HCT116 (cell line): ENCODE data around the gene PRPF40A. TPM values are rescaled to one million over a fixed set of nuclear protein-coding genes. Genes with fewer than 3 reads are reported as not detected.
A peak's percentile ranks its signal among the peaks of the same experiment; 100 is the strongest.

ENCODE experiments used
- ATAC-seq: fragments of 200-7000 bp; cut with Tn5 transposase; 2 replicates; pipeline ENCODE4 v1.9.1; 2020; ENCODE audit warnings: mild to moderate bottlenecking, moderate library complexity
- BruUV-seq: library from RNA; stranded (reverse); fragments of 400-500 nt; replicated peaks from 2 replicates; lab custom pipeline; 2021; lab: Mats Ljungman, UMichigan
- CTCF ChIA-PET: fragments of 300-600 bp; sonication (Branson Sonifier 250); formaldehyde crosslinking; loops from one replicate; lab custom pipeline; 2021; ENCODE audit warnings: antibody characterized with exemption; lab: Charles Lee
- POLR2A ChIA-PET: fragments of 300-600, 350-600 bp; sonication (Branson Sonifier 250); formaldehyde crosslinking; loops from one replicate; lab custom pipeline; 2021; ENCODE audit warnings: antibody characterized with exemption; lab: Charles Lee
- RAD21 ChIA-PET, 2 experiments: fragments of 300-600 bp; sonication (Branson Sonifier 250); formaldehyde crosslinking; loops; one replicate each; lab custom pipeline; 2023; ENCODE audit warnings: low total read pairs in 2 of 2; ENCODE audit not compliant: uncharacterized antibody in 2 of 2, unreplicated experiment in 2 of 2, low non-redundant PET in 1 of 2; lab: Charles Lee
- DNase-seq: peaks from one replicate; pipeline ENCODE4 v3.0.0-alpha.2; 2010; ENCODE audit warnings: low read depth, low spot score
- H2AFZ ChIP-seq: fragments of 200-600 bp; shearing (Covaris generic), sonication (generic); 2 replicates; pipeline ENCODE4 v1.6.1; 2017; ENCODE audit warnings: low read depth, mixed run types, mixed read lengths, antibody characterized with exemption, low read length; ENCODE audit not compliant: poor library complexity, severe bottlenecking
- H3K27ac ChIP-seq: 2 replicates; pipeline ENCODE4 v1.5.1; 2012; ENCODE audit warnings: low read depth, low read length
- H3K27me3 ChIP-seq: fragments of 200-600 bp; sonication (generic); 2 replicates; pipeline ENCODE4 v1.6.1; 2016; ENCODE audit warnings: mixed run types, low read length, mixed read lengths; ENCODE audit not compliant: insufficient read depth
- H3K36me3 ChIP-seq, 2 experiments: fragments of 200-500 bp in 1 of 2; fragments of 200-600 bp in 1 of 2; sonication (Bioruptor generic) in 1 of 2; sonication (generic) in 1 of 2; 2 replicates each; pipeline versions ENCODE4 v1.5.1 to v1.6.1; 2014 to 2016; ENCODE audit warnings: low read length in 2 of 2, inconsistent platforms in 1 of 2, mixed read lengths in 1 of 2, mixed run types in 1 of 2; ENCODE audit not compliant: insufficient read depth in 2 of 2, control insufficient read depth in 1 of 2
- H3K4me1 ChIP-seq, 2 experiments: fragments of 200-600 bp in 1 of 2; sonication (generic) in 1 of 2; 2 replicates each; pipeline versions ENCODE4 v1.5.1 to v1.6.1; 2012 to 2017; ENCODE audit warnings: low read length in 2 of 2, inconsistent platforms in 1 of 2, mild to moderate bottlenecking in 1 of 2, mixed read lengths in 1 of 2, mixed run types in 1 of 2, moderate library complexity in 1 of 2; ENCODE audit not compliant: insufficient read depth in 2 of 2, control insufficient read depth in 1 of 2
- H3K4me2 ChIP-seq: fragments of 200-600 bp; sonication (generic); 2 replicates; pipeline ENCODE4 v1.6.1; 2017; ENCODE audit warnings: mixed run types, low read length, mixed read lengths
- H3K4me3 ChIP-seq, 2 experiments: fragments of 200-600 bp in 1 of 2; sonication (generic) in 1 of 2; replicated peaks in 1 of 2; 2 replicates each; pipeline ENCODE4 v1.5.1; 2011 to 2016; ENCODE audit warnings: low read length in 2 of 2, control low read depth in 1 of 2, low read depth in 1 of 2, mild to moderate bottlenecking in 1 of 2, mixed read lengths in 1 of 2, mixed run types in 1 of 2
- H3K79me2 ChIP-seq: fragments of 200-600 bp; sonication (generic); 2 replicates; pipeline ENCODE4 v1.6.1; 2017; ENCODE audit warnings: mild to moderate bottlenecking, mixed run types, low read length, moderate library complexity, mixed read lengths; ENCODE audit not compliant: insufficient read depth
- H3K9ac ChIP-seq: fragments of 200-600 bp; sonication (generic); 2 replicates; pipeline ENCODE4 v1.6.1; 2016; ENCODE audit warnings: low read length, mixed read lengths
- H3K9me2 ChIP-seq: fragments of 200-600 bp; sonication (generic), shearing (Covaris generic); 2 replicates; pipeline ENCODE4 v1.6.1; 2017; ENCODE audit warnings: mixed run types, mild to moderate bottlenecking, moderate library complexity; ENCODE audit not compliant: insufficient read depth
- H3K9me3 ChIP-seq, 2 experiments: fragments of 200-500 bp in 1 of 2; fragments of 200-600 bp in 1 of 2; sonication (Bioruptor generic) in 1 of 2; sonication (generic) in 1 of 2; 2 replicates each; pipeline ENCODE4 v1.6.1; 2014 to 2017; ENCODE audit warnings: low read length in 2 of 2, mixed read lengths in 2 of 2, inconsistent platforms in 1 of 2, low read depth in 1 of 2, mild to moderate bottlenecking in 1 of 2, mixed run types in 1 of 2, moderate library complexity in 1 of 2; ENCODE audit not compliant: control insufficient read depth in 1 of 2, insufficient read depth in 1 of 2
- H4K20me1 ChIP-seq: fragments of 200-600 bp; sonication (generic), shearing (Covaris generic); 2 replicates; pipeline ENCODE4 v1.6.1; 2017; ENCODE audit warnings: mixed run types, mild to moderate bottlenecking, moderate library complexity; ENCODE audit not compliant: insufficient read depth
- CEBPB ChIP-seq: IDR thresholded peaks from 2 replicates; pipeline ENCODE4 v1.6.1; 2012; ENCODE audit warnings: low read depth
- ELF1 ChIP-seq: IDR thresholded peaks from 2 replicates; pipeline ENCODE4 v1.6.1; 2012; ENCODE audit warnings: low read depth, borderline replicate concordance
- EZH2 ChIP-seq: fragments of 200-600 bp; sonication (generic); IDR thresholded peaks from 2 replicates; pipeline ENCODE4 v1.6.1; 2017; ENCODE audit warnings: antibody characterized with exemption, mixed run types
- FOSL1 ChIP-seq: IDR thresholded peaks from 2 replicates; pipeline ENCODE4 v1.6.1; 2012; ENCODE audit warnings: low read depth
- JUND ChIP-seq: IDR thresholded peaks from 2 replicates; pipeline ENCODE4 v1.6.1; 2012
- POLR2AphosphoS5 ChIP-seq: IDR thresholded peaks from 2 replicates; pipeline ENCODE4 v1.6.1; 2011; ENCODE audit warnings: mild to moderate bottlenecking, low read depth, low read length, moderate library complexity
- RAD21 ChIP-seq: IDR thresholded peaks from 2 replicates; pipeline ENCODE4 v1.6.1; 2012; ENCODE audit warnings: low read depth, mild to moderate bottlenecking
- SIN3A ChIP-seq: IDR thresholded peaks from 2 replicates; pipeline ENCODE4 v1.6.1; 2012; ENCODE audit warnings: low read depth
- SRF ChIP-seq: IDR thresholded peaks from 2 replicates; pipeline ENCODE4 v1.6.1; 2012; ENCODE audit warnings: low read depth
- TCF7L2 ChIP-seq: IDR thresholded peaks from 2 replicates; pipeline ENCODE4 v1.7.0; 2011; ENCODE audit warnings: borderline replicate concordance, inconsistent platforms; ENCODE audit not compliant: insufficient read depth, insufficient read length; ENCODE audit errors: extremely low read depth
- ZNF274 ChIP-seq: fragments of 200-500 bp; sonication (Bioruptor generic); IDR thresholded peaks from 2 replicates; pipeline ENCODE4 v1.6.1; 2014; ENCODE audit warnings: mild to moderate bottlenecking, low read depth, low read length, inconsistent platforms
- intact Hi-C: fragments of 100-400 bp; cut with micrococcal nuclease; formaldehyde crosslinking; loops from 2 replicates; pipeline ENCODE4 v1.10.0; 2022
- total RNA-seq: library from RNA; stranded (reverse); gene quantifications from one replicate; pipeline ENCODE4 v1.2.1, GENCODE V29; 2021; ENCODE audit not compliant: unreplicated experiment
- TF ChIP-seq, protein P1 (sequence below): IDR thresholded peaks from 2 replicates; pipeline ENCODE4 v1.6.1; 2012
- TF ChIP-seq, protein P2 (sequence below), 3 experiments: fragments of 200-600 bp in 1 of 3; sonication (generic) in 1 of 3; IDR thresholded peaks in 2 of 3; conservative IDR thresholded peaks in 1 of 3; 2 replicates each; pipeline ENCODE4 v1.5.1; 2012 to 2017; ENCODE audit warnings: low read depth in 2 of 3, low read length in 2 of 3, antibody characterized with exemption in 1 of 3, borderline replicate concordance in 1 of 3, control low read depth in 1 of 3, mild to moderate bottlenecking in 1 of 3, mixed read lengths in 1 of 3, mixed run types in 1 of 3, moderate library complexity in 1 of 3; ENCODE audit not compliant: insufficient read depth in 1 of 3
- TF ChIP-seq, protein P3 (sequence below): IDR thresholded peaks from 2 replicates; pipeline ENCODE4 v1.6.1; 2012; ENCODE audit warnings: low read depth
- TF ChIP-seq, protein P4 (sequence below): IDR thresholded peaks from 2 replicates; pipeline ENCODE4 v1.6.1; 2011; ENCODE audit warnings: mild to moderate bottlenecking, low read length, moderate library complexity; ENCODE audit not compliant: insufficient replicate concordance; ENCODE audit errors: extremely low read depth

PRPF40A gene
- total RNA-seq, 1 experiment from 2014 or later: 171 TPM

DNA sequence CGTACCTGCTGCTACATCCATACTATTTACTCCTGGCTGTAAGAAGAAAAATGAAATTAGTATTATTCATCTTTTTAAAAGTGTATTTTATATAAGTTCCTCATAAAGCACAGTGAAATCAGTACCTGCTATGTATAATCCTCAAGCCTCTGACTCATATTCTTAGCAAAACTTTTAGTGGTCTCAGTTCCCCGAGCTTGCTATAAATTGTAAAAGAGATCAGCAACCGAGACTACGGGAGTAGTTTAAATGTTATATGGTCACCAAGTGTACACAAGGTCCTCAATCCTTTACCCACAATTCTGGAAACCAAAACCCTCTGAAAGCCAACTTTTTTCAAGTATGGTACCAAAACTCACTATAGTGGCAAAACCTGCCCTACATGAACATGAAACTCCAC is 24.2 kb downstream of the PRPF40A start:
- intact Hi-C loops: no loop called here
- H3K9ac ChIP-seq: no peak overlapping the region
- ChIA-PET CTCF (no interaction called here), RAD21 (no interaction called here)
- H3K27me3 ChIP-seq: no peaks in the 10 kb centered on the region
- no peak overlapping the region for H3K4me3 ChIP-seq
- no peak for DNase-seq
- H3K9me3 ChIP-seq: no peaks in the 10 kb centered on the region
- H3K79me2 ChIP-seq: peaks cover 94% of the 10 kb centered on the region
- no peak for TF ChIP-seq JUND
- TF ChIP-seq, protein P1, sequence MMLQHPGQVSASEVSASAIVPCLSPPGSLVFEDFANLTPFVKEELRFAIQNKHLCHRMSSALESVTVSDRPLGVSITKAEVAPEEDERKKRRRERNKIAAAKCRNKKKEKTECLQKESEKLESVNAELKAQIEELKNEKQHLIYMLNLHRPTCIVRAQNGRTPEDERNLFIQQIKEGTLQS: no peak
- no peak for TF ChIP-seq FOSL1
- no peak for TF ChIP-seq POLR2AphosphoS5
- TF ChIP-seq, protein P2, sequence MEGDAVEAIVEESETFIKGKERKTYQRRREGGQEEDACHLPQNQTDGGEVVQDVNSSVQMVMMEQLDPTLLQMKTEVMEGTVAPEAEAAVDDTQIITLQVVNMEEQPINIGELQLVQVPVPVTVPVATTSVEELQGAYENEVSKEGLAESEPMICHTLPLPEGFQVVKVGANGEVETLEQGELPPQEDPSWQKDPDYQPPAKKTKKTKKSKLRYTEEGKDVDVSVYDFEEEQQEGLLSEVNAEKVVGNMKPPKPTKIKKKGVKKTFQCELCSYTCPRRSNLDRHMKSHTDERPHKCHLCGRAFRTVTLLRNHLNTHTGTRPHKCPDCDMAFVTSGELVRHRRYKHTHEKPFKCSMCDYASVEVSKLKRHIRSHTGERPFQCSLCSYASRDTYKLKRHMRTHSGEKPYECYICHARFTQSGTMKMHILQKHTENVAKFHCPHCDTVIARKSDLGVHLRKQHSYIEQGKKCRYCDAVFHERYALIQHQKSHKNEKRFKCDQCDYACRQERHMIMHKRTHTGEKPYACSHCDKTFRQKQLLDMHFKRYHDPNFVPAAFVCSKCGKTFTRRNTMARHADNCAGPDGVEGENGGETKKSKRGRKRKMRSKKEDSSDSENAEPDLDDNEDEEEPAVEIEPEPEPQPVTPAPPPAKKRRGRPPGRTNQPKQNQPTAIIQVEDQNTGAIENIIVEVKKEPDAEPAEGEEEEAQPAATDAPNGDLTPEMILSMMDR (IDR thresholded peaks at IDR 0.05 in 2 of 3, conservative IDR thresholded peaks at IDR 0.05 in 1 of 3; ENCODE audit: borderline replicate concordance in 1 of 3, insufficient read depth in 1 of 3, low read depth in 2 of 3, low read length in 2 of 3): no peak
- TF ChIP-seq SRF: no peak
- TF ChIP-seq, protein P3, sequence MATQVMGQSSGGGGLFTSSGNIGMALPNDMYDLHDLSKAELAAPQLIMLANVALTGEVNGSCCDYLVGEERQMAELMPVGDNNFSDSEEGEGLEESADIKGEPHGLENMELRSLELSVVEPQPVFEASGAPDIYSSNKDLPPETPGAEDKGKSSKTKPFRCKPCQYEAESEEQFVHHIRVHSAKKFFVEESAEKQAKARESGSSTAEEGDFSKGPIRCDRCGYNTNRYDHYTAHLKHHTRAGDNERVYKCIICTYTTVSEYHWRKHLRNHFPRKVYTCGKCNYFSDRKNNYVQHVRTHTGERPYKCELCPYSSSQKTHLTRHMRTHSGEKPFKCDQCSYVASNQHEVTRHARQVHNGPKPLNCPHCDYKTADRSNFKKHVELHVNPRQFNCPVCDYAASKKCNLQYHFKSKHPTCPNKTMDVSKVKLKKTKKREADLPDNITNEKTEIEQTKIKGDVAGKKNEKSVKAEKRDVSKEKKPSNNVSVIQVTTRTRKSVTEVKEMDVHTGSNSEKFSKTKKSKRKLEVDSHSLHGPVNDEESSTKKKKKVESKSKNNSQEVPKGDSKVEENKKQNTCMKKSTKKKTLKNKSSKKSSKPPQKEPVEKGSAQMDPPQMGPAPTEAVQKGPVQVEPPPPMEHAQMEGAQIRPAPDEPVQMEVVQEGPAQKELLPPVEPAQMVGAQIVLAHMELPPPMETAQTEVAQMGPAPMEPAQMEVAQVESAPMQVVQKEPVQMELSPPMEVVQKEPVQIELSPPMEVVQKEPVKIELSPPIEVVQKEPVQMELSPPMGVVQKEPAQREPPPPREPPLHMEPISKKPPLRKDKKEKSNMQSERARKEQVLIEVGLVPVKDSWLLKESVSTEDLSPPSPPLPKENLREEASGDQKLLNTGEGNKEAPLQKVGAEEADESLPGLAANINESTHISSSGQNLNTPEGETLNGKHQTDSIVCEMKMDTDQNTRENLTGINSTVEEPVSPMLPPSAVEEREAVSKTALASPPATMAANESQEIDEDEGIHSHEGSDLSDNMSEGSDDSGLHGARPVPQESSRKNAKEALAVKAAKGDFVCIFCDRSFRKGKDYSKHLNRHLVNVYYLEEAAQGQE: no peak
- TF ChIP-seq, protein P4, sequence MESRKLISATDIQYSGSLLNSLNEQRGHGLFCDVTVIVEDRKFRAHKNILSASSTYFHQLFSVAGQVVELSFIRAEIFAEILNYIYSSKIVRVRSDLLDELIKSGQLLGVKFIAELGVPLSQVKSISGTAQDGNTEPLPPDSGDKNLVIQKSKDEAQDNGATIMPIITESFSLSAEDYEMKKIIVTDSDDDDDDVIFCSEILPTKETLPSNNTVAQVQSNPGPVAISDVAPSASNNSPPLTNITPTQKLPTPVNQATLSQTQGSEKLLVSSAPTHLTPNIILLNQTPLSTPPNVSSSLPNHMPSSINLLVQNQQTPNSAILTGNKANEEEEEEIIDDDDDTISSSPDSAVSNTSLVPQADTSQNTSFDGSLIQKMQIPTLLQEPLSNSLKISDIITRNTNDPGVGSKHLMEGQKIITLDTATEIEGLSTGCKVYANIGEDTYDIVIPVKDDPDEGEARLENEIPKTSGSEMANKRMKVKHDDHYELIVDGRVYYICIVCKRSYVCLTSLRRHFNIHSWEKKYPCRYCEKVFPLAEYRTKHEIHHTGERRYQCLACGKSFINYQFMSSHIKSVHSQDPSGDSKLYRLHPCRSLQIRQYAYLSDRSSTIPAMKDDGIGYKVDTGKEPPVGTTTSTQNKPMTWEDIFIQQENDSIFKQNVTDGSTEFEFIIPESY: no peak
- TF ChIP-seq ZNF274: no peak
- no peak for TF ChIP-seq ELF1
- TF ChIP-seq RAD21: no peak
- no peak for TF ChIP-seq SIN3A
- TF ChIP-seq EZH2: no peak
- no peak for TF ChIP-seq CEBPB
- TF ChIP-seq TCF7L2: no peak
- TF ChIP-seq, all 23 proteins: peak for 0
- POLR2A ChIA-PET: no interaction called here
- ATAC-seq: no peak
- H4K20me1 ChIP-seq: peaks cover 34% of the 10 kb centered on the region; the same call in 1 of the 2 replicates
- no peak overlapping the region for H2AFZ ChIP-seq
- no peaks in the 10 kb centered on the region for H3K9me2 ChIP-seq
- no peak overlapping the region for H3K4me2 ChIP-seq
- BruUV-seq: TSS peak; percentile 31
- no peak overlapping the region for H3K27ac ChIP-seq
- H3K4me1 ChIP-seq: no peaks in the 10 kb centered on the region
- H3K36me3 ChIP-seq: peaks cover 5 to 19% of the 10 kb centered on the region in 2 experiments; a peak in 2 of 4 replicates
